Gastrocnemius medialis (tissue), 4 donors: ENCODE results near the gene TMEM74B. TPM values are rescaled to one million over a fixed set of nuclear protein-coding genes. Genes with fewer than 3 reads are reported as not detected.

Experiments used
- ATAC-seq, 2 donors: fragments of 150-250 bp; one replicate each; pipeline ENCODE4 v1.9.1; 2016
- DNase-seq, 2 donors: peaks; one replicate each; pipeline ENCODE4 v3.0.0-alpha.2; 2019
- H3K27ac ChIP-seq, 4 donors: fragments of 200-600 bp; sonication (generic); 1 replicate in 1 of 4; 2 replicates in 3 of 4; pipeline ENCODE4 v1.5.1; 2016 to 2018; ENCODE audit warnings: mild to moderate bottlenecking in 2 of 4, moderate library complexity in 1 of 4
- H3K27me3 ChIP-seq, 3 donors: fragments of 200-600 bp; sonication (generic) in 2 of 3; 1 replicate in 1 of 3; 2 replicates in 2 of 3; pipeline versions ENCODE4 v1.5.1 to v1.6.0; 2016 to 2019; ENCODE audit warnings: mild to moderate bottlenecking in 1 of 3, moderate library complexity in 1 of 3
- H3K36me3 ChIP-seq, 2 donors: fragments of 200-600 bp; sonication (generic) in 1 of 2; one replicate each; pipeline ENCODE4 v1.5.1; 2017 to 2018
- H3K4me1 ChIP-seq, 2 donors: fragments of 200-600 bp; sonication (generic) in 1 of 2; one replicate each; pipeline ENCODE4 v1.5.1; 2016 to 2017; ENCODE audit warnings: mild to moderate bottlenecking in 2 of 2
- H3K4me3 ChIP-seq, 4 donors: fragments of 200-600 bp; sonication (generic) in 3 of 4; 1 replicate in 1 of 4; 2 replicates in 3 of 4; pipeline ENCODE4 v1.5.1; 2016 to 2019; ENCODE audit warnings: mild to moderate bottlenecking in 2 of 4
- H3K9me3 ChIP-seq, 3 donors: fragments of 200-600 bp; sonication (generic) in 2 of 3; 1 replicate in 1 of 3; 2 replicates in 2 of 3; pipeline ENCODE4 v1.5.1; 2016 to 2019
- CTCF ChIP-seq, 5 experiments: fragments of 450-650 bp in 3 of 5; fragments of 200-600 bp in 2 of 5; sonication (generic) in 2 of 5; IDR thresholded peaks in 4 of 5; conservative IDR thresholded peaks in 1 of 5; 1 replicate in 4 of 5; 2 replicates in 1 of 5; pipeline ENCODE4 v1.5.1; 2016 to 2019; ENCODE audit warnings: antibody characterized with exemption in 5 of 5, mild to moderate bottlenecking in 3 of 5, moderate library complexity in 3 of 5
- POLR2A ChIP-seq, 2 donors: fragments of 450-650 bp; IDR thresholded peaks; one replicate each; pipeline ENCODE4 v1.6.1; 2017; ENCODE audit warnings: antibody characterized with exemption in 2 of 2, mild to moderate bottlenecking in 2 of 2, moderate library complexity in 2 of 2
- in situ Hi-C, 4 donors: fragments of 200-750 bp; cut with MboI; loops; one replicate each; pipeline versions ENCODE4 v1.15.0 to v1.8.0; 2017; ENCODE audit warnings: low sequenced_read_pairs in 4 of 4
- intact Hi-C: fragments of 100-400 bp; cut with DNase I; formaldehyde crosslinking; loops from one replicate; pipeline ENCODE4 v1.15.1; 2023; ENCODE audit warnings: low total_unique reads
- total RNA-seq, 4 donors: library from RNA; depleted of rRNA; stranded (reverse); fragments of >200 nt; gene quantifications; one replicate each; pipeline versions ENCODE4 v1.1.0 to v1.2.3, GENCODE V29; 2016

TMEM74B gene
- under 1 TPM in 2 of 4 donors, not detected in 2; 0.42 to 0.82 TPM for total RNA-seq

- no peak for ATAC-seq
Observed at GRCh38 chr20:1184638-1185315, at the start of gene TMEM74B. TSS of gene TMEM74B (minus strand) at chr20:1184981. CDS start at chr20:1183801, 1,180 bp downstream.

GRCh38 chr20:1232286-1233111, 47.7 kb upstream of the TMEM74B start:
- Histone ChIP-seq H3K27ac (no peak overlapping the region), H3K4me3 (no peak overlapping the region), H3K27me3 (peaks cover 1 to 17% (median 11%) of the 10 kb centered on the region in 3 donors), H3K4me1 (no peaks in the 10 kb centered on the region), H3K9me3 (no peaks in the 10 kb centered on the region), H3K36me3 (no peaks in the 10 kb centered on the region)
- DNase-seq: no peak
- intact Hi-C loops (no loop called here), in situ Hi-C loops (no loop called here)
- TF ChIP-seq POLR2A (IDR thresholded peaks at IDR 0.05): no peak
- no peak for TF ChIP-seq CTCF (IDR thresholded peaks at IDR 0.05 in 4 of 5, conservative IDR thresholded peaks at IDR 0.05 in 1 of 5)
- ATAC-seq: no peak

More at GRCh38 chr20:1184638-1185315, at the start of gene TMEM74B:
- Histone ChIP-seq H3K4me3 (peak within 1 kb of the TSS; percentile 50 to 58 (median 56)), H3K9me3 (no peaks in the 10 kb centered on the region), H3K27me3 (peaks cover 11 to 20% (median 11%) of the 10 kb centered on the region in 3 donors), H3K36me3 (no peaks in the 10 kb centered on the region), H3K27ac (peak within 1 kb of the TSS in 2 of 4 donors; percentile 54 to 58), H3K4me1 (no peaks in the 10 kb centered on the region)
- intact Hi-C loops (no loop called here), in situ Hi-C loops (no loop called here)
- DNase-seq: no peak
- no peak for TF ChIP-seq POLR2A (IDR thresholded peaks at IDR 0.05)
- no peak for TF ChIP-seq CTCF (IDR thresholded peaks at IDR 0.05 in 4 of 5, conservative IDR thresholded peaks at IDR 0.05 in 1 of 5)

- DNase-seq (no peak), ATAC-seq (no peak)
- Histone ChIP-seq H3K36me3 (no peaks in the 10 kb centered on the region), H3K9me3 (no peaks in the 10 kb centered on the region), H3K27me3 (peaks cover 9 to 32% (median 16%) of the 10 kb centered on the region in 3 donors), H3K27ac (no peak overlapping the region), H3K4me1 (peaks cover 0 to 11% of the 10 kb centered on the region in 2 donors), H3K4me3 (no peak overlapping the region)
- in situ Hi-C loops: no loop called here
- no peak for TF ChIP-seq POLR2A (IDR thresholded peaks at IDR 0.05)
- TF ChIP-seq CTCF (IDR thresholded peaks at IDR 0.05 in 4 of 5, conservative IDR thresholded peaks at IDR 0.05 in 1 of 5): no peak
- intact Hi-C loops: loop anchor here (5.0 kb wide), 1 partner anchor 107 kb away; no protein-coding TSS in a partner anchor
Observed at GRCh38 chr20:1229541-1229940, 44.8 kb upstream of the TMEM74B start.

GRCh38 chr20:1225783-1226654, 41.2 kb upstream of the TMEM74B start, which contains the start of gene RAD21L1:
TSS of gene RAD21L1 (plus strand) at chr20:1226044. CDS start at chr20:1228454, 2,410 bp downstream.
- TF ChIP-seq POLR2A (IDR thresholded peaks at IDR 0.05) (peak in 1 of 2 donors; percentile 33), CTCF (IDR thresholded peaks at IDR 0.05 in 4 of 5, conservative IDR thresholded peaks at IDR 0.05 in 1 of 5) (no peak)
- Histone ChIP-seq H3K4me3 (peak within 1 kb of the TSS; percentile 59 to 89 (median 68)), H3K36me3 (no peaks in the 10 kb centered on the region), H3K27ac (peak within 1 kb of the TSS in 3 of 4 donors; percentile 38 to 58 (median 49)), H3K27me3 (peaks cover 9 to 32% (median 16%) of the 10 kb centered on the region in 3 donors), H3K4me1 (peaks cover 0 to 11% of the 10 kb centered on the region in 2 donors), H3K9me3 (no peaks in the 10 kb centered on the region)
- intact Hi-C loops: loop anchor here (5.0 kb wide), 1 partner anchor 104 kb away; no protein-coding TSS in a partner anchor
- DNase-seq (peak; percentile 58 to 68), ATAC-seq (peak; percentile 83 to 88)
- in situ Hi-C loops: no loop called here
